IPS-NIHi7 (cell line): ENCODE results near the gene ALDH9A1.
A peak's percentile ranks its signal among the peaks of the same experiment; 100 is the strongest.
"Not testable (repeated sequence)": the region's sequence is repeated elsewhere in the genome, so short reads cannot be mapped to it uniquely, and the experiment has no call there.

ENCODE experiments used
- DNase-seq: peaks from one replicate; pipeline ENCODE4 v3.0.0; 2012; ENCODE audit warnings: mixed read lengths; ENCODE audit errors: extremely low spot score

The ALDH9A1 gene

DNA sequence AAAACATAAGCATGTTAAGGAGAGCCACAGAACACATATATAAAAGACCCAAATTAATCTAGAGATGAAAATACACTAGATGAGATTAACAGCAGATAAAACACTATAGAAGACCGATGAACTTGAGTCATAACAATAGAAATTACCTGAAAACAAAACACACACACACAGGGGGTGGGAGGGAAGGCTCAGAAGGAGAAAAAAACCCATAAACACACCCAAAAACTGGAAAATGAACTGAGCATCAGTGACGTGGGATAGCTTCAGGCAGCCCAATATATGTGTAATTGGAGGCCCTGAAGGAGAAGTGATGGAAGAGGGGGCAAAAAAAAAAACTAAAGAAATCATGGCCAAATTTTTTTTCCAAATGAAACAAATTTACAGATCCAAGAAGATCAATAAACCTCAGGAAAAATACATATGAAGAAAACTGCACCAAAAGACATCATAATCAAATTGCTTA, 11.4 kb downstream of the ALDH9A1 start:
- DNase-seq, result no peak

DNA sequence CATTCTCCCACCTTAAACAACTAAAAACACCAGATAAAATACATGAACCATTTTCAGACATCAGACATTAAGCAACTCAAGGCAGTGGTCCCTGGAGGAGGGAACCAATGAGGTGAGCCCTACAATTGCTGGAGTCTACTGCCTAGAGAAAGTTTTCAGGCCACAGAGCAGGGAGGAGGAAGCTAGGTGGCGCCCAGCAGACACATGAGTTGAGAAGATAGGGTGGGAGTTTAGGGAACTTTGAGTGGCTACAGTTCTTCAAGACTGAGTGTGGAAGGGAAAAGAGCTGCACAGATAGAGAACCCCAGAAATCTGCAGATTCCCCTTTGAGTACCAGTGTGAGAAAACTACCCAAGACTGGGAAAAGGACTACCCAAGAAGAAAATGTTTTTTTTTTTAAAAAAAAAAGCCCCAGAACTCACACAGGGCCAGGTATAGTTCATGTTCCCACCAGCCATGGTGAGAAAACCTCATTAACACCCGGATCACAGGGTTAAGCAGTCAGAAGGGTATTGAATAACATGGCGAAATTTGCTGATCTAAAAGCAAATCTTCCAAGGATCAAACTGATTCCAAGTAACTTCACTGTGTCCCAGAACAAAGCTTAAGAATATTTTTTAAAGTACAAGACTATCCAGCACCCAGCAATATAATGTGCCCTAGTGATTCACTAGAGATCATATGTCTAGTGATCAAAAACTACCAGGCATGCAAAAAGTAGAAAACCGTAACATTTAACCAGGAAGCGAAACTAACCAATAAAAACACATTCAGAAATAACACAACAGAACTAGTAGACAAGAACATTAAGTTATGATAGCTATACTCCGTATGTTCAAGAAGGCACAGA, 12.0 kb downstream of the ALDH9A1 start:
- DNase-seq, result peak; percentile 61

DNA sequence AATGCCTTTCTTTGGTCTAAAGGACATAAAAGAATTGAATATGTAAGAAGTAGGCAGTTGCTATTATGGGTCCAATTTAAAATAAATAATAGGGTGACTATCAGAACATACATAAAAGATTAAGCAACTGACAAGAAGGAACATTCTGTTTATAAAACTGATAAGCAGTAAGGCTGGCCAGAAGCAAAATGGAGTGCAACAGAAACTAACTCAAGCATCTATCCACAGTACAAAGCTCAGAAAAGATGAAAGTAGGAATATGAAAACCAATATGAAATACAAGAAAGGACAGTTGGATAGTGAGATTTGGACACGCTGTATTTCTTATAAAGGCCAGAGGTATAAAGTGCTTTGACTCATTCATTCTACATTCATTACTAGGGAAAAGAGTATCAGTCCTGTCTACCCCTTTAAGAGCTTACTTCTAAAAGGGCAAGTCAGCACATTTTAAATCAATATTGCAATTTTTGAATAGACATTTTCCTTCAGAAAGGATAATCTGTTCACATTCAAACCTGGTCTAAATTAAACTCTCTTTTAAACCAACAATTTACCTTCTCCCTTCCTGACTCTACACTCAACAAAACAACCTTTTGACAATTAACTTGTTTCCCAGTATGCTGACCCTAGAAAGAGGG, 14.4 kb downstream of the ALDH9A1 start:
- no peak for DNase-seq

- DNase-seq, result not testable (repeated sequence)
Measured at GRCh38 chr1:165680773-165681172, 17.6 kb downstream of the ALDH9A1 start.

DNA sequence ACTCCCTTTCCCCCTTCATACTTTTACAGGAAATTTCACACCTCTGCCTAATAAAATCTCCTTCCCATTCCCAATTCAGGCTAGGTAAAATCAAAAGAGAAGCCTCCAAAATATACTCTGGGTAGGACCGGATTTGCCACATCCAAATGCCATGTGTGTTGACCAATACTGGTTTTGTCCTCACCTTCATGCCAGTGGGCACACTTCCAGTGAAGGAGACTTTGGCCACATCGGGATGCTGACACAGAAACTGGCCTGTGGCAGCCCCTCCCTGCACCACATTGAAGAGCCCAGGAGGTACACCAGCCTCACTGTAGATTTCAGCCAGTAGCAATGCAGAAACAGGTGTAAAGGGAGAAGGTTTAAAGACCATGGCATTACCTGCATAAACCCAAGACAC, 18.1 kb downstream of the ALDH9A1 start:
- no peak for DNase-seq

DNA sequence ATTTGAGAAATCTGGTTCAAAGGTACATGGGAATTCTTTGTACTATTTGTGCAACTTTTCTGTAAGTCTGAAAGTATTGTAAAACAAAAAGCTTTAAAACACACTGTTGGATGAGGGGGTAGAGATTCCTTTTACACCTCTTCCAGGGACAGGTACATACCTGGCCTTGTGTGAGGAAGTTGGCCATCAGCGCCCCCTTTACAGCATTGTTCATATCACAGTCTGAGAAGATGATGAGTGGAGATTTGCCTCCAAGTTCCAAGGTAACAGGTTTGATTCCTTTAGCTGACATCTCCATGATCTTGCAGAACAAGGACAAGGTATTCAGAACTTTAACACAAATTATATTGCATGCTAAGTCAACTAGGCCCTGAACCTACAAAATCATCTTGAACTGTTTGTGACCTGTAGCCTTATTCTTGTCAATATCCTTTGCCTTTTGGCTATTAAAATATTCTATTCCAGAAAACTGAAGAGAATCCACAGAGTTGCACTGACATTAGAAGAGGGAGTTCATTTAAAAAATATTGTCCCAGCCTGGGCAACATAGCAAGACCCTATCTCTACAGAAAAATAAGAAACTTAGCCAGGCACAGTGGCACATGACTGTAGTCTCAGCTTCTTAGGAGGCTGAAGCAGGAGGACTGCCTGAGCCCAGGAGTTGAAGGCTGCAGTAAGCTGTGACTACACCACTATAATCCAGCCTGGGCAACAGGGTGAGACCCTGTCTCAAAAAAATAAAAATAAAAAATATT, 18.9 kb downstream of the ALDH9A1 start:
- DNase-seq, result peak; percentile 20

DNA sequence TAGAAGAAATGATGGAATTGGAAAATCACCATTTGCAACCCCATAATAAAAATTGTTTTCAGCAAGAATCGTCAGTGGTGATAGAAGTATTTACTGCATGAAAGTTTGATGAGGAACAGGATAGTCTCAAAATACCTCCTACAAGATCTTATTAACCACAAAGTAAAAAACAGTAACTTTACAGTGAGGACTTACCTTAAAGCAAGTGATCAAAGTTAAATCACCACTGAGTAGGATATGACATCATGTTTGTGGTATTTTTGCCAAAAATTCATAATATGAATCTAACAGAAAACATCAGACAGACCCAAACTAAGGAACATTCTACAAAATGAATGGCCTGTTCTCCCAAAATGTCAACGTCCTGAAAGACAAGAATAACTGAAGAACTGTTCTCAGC, 19.9 kb downstream of the ALDH9A1 start:
- DNase-seq, result no peak

- no peak for DNase-seq
Measured at GRCh38 chr1:165675794-165676193, 22.6 kb downstream of the ALDH9A1 start.

DNA sequence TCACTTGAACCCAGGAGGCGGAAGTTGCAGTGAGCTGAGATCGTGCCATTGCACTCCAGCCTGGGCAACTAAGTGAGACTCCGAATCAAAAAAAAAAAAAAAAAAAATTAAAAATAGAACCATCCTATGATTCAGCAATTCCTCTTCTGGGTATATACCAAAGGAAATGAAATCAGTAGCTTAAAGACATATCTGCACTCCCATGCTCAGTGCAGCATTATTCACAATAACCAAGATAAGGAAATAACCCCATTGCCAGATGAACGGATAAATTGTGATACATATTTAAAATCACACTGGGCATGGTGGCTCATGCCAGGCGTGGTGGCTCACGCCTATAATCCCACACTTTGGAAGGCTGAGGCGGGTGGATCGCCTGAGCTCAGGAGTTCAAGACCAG, 23.8 kb downstream of the ALDH9A1 start:
- no peak for DNase-seq

DNA sequence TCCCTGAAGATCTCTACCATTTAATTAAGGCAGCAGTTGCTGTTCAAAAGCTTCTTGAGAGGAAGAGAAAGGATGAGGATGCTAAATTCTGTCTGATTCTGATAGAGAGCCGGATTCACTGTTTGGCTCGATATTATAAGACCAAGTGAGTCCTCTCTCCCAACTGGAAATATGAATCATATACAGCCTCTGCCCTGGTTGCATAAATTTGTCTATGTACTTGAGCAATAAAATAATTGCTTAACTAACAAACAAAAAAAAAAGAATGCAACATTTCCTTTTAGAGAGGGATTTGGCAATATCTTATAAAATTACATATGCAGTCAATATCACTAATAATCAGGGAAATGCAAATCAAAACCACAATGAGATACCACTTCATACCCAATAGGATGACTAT, 26.8 kb downstream of the ALDH9A1 start:
- DNase-seq, result no peak

DNA sequence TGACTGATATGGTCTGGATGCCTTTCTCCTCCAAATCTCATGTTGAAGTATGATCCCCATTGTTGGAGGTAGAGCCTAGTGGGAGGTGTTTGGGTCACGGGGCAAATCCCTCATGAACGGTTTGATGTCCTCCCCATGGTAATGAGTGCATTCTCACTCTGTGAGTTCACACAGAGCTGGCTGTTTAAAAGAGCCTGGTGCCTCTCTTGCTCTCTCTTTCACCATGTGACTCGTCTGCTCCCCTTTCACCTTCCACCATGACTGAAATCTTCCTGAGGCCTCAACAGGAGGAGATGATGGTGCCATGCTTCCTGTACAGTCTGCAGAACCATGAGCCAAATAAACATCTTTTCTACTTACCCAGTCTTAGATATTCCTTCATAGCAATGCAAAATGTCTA, 30.2 kb downstream of the ALDH9A1 start:
- no peak for DNase-seq

DNA sequence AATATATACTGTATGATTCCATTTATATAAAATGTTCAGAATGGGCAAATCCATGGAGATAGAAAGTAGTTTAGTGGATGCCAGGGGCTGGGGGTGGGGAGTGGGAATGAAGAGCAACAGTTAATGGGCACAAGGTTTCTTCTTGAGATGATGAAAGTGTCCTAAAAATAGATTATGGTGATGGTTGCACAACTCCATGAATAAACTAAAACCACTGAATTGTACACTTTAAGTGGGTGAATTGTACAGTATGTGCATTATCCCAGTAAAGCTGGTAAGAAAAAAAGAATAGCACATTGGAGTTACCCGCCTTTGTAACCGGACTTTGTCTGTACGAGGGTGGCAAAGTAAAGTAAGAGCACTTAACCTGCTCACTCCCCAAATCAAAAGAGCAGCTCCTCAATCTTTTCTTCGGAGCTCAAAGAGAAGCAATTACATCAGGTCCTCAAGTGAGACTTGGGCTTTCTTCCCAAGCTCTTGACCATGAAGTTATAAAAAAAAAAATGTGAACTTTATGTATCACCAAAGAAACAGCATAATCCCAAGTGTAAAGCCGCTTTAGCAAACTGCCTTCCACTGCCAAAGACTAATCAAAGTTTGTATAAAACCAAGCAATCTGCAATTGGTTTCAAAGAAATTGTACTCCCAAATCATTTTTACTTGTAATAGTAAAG, 32.1 kb downstream of the ALDH9A1 start:
- no peak for DNase-seq

DNA sequence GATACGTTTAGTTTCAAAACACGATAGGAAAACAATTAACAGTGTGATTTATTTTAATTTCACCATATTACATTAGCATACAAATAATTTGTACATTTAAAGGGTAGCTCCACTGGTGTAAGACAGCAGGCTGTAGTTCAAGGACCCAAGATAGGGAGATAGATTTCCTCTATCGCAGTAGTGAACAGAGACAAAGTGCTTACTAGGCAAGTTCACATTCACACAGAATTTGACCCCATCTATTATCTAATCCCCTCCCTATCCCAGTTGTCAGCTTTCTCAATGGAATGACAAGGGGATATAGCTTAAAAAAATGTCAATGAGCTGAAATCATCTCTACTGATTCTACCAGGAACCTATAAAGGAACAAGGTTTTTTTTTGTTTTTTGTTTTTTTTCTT, 36.2 kb downstream of the ALDH9A1 start:
- no peak for DNase-seq

DNA sequence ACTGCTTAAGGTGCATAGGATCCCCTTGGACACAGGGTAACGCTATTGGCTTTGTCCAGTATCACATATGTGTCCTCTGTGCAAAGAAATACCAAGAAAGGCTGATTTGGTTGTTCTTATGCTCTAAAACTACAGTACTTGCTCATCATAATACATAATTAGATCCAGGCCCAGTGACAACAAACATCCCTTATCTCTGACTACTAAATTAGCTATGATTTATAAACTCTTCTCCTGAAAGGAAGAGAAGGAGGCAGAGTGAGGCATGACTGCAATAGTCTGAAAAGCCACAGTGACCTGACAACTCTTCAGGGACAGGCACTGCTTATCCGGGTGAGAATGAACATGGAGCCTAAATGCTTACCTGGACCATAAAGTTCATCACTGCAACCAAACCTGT, 36.7 kb downstream of the ALDH9A1 start:
- no peak for DNase-seq

- DNase-seq, result peak; percentile 50
Measured at GRCh38 chr1:165659581-165659895, 38.8 kb downstream of the ALDH9A1 start.

DNA sequence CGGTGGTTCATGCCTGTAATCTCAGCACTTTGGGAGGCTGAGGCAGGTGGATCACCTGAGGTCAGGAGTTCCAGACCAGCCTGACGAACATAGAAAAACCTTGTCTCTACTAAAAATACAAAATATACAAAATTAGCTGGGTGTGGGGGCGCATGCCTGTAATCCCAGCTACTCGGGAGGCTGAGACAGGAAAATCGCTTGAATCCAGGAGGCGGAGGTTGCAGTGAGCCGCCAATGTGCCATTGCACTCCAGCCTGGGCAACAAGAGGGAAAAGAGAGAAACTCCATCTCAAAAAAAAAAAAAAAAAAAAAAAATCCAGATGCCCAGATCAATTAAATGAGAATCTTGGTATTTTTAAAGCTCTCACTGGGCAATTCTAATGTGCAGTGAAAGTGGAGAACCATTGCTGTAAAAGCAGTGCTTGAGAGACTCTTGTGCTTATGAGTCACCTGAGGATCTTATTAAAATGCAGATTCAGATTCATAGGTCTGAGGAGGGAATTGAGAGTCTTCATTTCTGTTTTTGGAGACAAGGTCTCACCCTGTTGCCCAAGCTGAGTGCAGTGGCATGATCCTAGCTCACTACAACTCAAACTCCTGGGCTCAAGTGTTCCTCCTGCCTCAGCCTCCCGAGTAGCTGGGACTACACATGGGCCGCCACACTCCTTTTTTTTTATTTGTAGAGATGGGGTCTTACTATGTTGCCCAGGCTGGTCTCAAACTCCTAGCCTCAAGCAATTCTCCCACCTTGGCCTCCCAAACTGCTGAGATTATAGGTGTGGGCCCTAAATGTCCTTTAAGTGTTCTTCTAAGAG, 39.4 kb downstream of the ALDH9A1 start:
- not testable (repeated sequence) for DNase-seq

DNA sequence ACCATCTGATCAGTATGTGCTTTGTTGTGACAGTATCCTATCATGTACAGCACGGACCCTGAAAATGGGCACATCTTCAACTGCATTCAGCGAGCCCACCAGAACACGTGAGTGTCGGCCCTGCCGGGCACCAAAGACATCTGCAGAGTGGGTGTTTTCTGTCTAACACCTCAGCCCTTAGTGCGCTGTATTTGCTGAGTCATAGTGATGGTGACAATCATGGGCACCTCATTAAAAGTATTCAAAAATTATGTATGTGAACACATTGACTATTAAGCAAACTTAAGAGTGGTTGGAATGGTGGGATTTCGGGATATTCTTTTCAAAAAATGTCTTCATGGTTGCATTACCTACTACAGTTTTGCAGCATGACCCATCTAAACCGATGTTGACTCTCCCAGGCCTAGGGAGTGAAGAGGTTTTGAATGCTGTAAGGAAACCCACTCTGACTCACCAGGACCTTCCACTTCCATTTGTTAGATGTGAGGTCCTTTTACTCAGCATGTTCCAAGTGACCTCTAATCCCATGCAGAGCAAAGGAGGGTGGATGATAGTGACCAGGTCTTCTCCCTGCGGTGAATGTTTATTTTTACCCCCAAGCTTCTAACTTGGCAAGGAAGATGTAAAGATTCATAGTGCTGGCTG, 47.3 kb downstream of the ALDH9A1 start:
- DNase-seq, result no peak

DNA sequence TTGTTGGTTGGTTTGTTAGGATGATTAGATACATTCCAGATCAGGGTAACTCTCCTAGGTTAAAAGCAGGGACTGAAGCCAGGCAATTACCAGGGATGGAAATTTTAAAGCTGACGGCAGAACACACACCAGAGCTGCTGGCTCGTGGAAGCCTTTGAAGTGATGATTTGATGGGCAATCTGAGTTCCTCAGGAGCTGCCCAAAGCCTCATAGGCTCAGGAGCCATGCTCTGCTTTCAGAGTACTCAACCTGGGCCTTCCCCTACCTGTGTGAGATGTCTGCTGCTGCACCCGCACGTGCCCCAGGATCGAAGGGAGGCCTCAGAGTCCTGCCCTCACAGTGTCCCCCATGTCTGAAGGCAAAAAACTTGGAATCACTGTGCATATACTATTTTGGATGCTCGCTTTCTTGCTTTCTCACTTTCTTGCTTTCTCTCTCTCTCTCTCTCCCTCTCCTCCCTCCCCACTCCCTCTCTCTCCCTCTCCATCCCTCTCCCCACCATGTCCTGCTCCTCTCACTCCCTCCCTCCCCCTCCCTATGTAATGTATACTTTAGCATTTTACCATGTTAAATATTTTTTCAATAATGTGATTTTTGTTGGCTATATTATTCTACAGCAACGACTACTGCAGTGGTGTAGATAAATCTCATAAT, 49.3 kb downstream of the ALDH9A1 start:
- DNase-seq, result no peak

DNA sequence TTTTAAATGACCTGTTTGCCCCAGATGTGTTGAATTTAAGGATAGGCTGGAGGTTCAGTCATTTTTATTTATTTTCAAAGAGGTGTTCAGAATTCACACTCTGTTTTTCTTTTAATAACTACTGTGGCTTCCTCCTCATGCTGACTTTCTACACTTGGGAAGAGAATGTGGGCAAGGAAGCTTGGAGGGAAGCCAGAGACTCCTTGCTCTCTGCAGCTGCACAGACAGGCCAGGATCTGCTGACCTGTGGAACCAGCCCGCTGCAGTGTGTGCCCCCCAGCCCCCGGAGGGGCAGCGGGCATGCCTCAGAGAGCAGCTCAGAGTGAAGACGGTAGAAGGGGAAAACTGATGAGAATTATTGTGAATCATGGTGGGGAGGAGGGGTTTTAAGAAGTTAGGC, 50.4 kb downstream of the ALDH9A1 start:
- no peak for DNase-seq

- no peak for DNase-seq
Measured at GRCh38 chr1:165647517-165647916, 50.8 kb downstream of the ALDH9A1 start.
